ENCODE measurements around the gene ZBTB2.
"Not testable (repeated sequence)": the region's sequence is repeated elsewhere in the genome, so short reads cannot be mapped to it uniquely, and the experiment has no call there.

Gene ZBTB2

GRCh38 chr6:151321438-151321837 lies 69.9 kb downstream of the ZBTB2 start:
- TF ChIP-seq CTCF (IDR thresholded peaks at IDR 0.05; ENCODE audit: low read depth, low read length): no peak
- no peak overlapping the region for H3K4me3 ChIP-seq (ENCODE audit: low read depth, low read length)

GRCh38 chr6:151320140-151320539 lies 71.2 kb downstream of the ZBTB2 start:
- H3K4me3 ChIP-seq (ENCODE audit: low read depth, low read length): no peak overlapping the region
- no peak for TF ChIP-seq CTCF (IDR thresholded peaks at IDR 0.05; ENCODE audit: low read depth, low read length)

- TF ChIP-seq CTCF (IDR thresholded peaks at IDR 0.05; ENCODE audit: low read depth, low read length): no peak
- no peak overlapping the region for H3K4me3 ChIP-seq (ENCODE audit: low read depth, low read length)
Observed at GRCh38 chr6:151317995-151318365, 73.4 kb downstream of the ZBTB2 start.

GRCh38 chr6:151317103-151317994 lies 74.0 kb downstream of the ZBTB2 start:
- no peak for TF ChIP-seq CTCF (IDR thresholded peaks at IDR 0.05; ENCODE audit: low read depth, low read length)
- no peak overlapping the region for H3K4me3 ChIP-seq (ENCODE audit: low read depth, low read length)

GRCh38 chr6:151315661-151316060 lies 75.7 kb downstream of the ZBTB2 start:
- not testable (repeated sequence) for H3K4me3 ChIP-seq (ENCODE audit: low read depth, low read length)
